ENCODE data around the gene ARHGEF11.
A peak's percentile ranks its signal among the peaks of the same experiment; 100 is the strongest.
"Not testable (repeated sequence)": the region's sequence is repeated elsewhere in the genome, so short reads cannot be mapped to it uniquely, and the experiment has no call there.

Gene ARHGEF11

GRCh38 chr1:157045250-157046218, at the start of gene ARHGEF11:
Gene ARHGEF11, minus strand, starts transcription at chr1:157045742. Its CDS starts 1,412 bp downstream, at chr1:157044330.
- DNase-seq (ENCODE audit: low read depth in 2 of 2, low spot score in 1 of 2) = no peak

GRCh38 chr1:157095091-157095490, 49.5 kb upstream of the ARHGEF11 start:
- no peak for DNase-seq (ENCODE audit: low read depth in 2 of 2, low spot score in 1 of 2)

- DNase-seq (ENCODE audit: low read depth in 2 of 2, low spot score in 1 of 2) = no peak
Observed at GRCh38 chr1:157092831-157093230, 47.3 kb upstream of the ARHGEF11 start.

- DNase-seq (ENCODE audit: low read depth in 2 of 2, low spot score in 1 of 2) = no peak
Observed at GRCh38 chr1:157091668-157092273, 46.2 kb upstream of the ARHGEF11 start.

GRCh38 chr1:157091186-157091585, 45.6 kb upstream of the ARHGEF11 start:
- DNase-seq (ENCODE audit: low read depth in 2 of 2, low spot score in 1 of 2) = no peak

GRCh38 chr1:157090771-157091170, 45.2 kb upstream of the ARHGEF11 start:
- no peak for DNase-seq (ENCODE audit: low read depth in 2 of 2, low spot score in 1 of 2)

GRCh38 chr1:157090196-157090647, 44.7 kb upstream of the ARHGEF11 start:
- peak; percentile 59 to 88 for DNase-seq (ENCODE audit: low read depth in 2 of 2, low spot score in 1 of 2)

GRCh38 chr1:157089789-157090188, 44.2 kb upstream of the ARHGEF11 start:
- no peak for DNase-seq (ENCODE audit: low read depth in 2 of 2, low spot score in 1 of 2)

GRCh38 chr1:157088607-157089006, 43.1 kb upstream of the ARHGEF11 start:
- no peak for DNase-seq (ENCODE audit: low read depth in 2 of 2, low spot score in 1 of 2)

GRCh38 chr1:157087030-157087429, 41.5 kb upstream of the ARHGEF11 start:
- DNase-seq (ENCODE audit: low read depth in 2 of 2, low spot score in 1 of 2) = no peak

GRCh38 chr1:157086299-157086698, 40.8 kb upstream of the ARHGEF11 start:
- DNase-seq (ENCODE audit: low read depth in 2 of 2, low spot score in 1 of 2) = no peak

- no peak for DNase-seq (ENCODE audit: low read depth in 2 of 2, low spot score in 1 of 2)
Observed at GRCh38 chr1:157085421-157085820, 39.9 kb upstream of the ARHGEF11 start.

GRCh38 chr1:157084720-157085119, 39.2 kb upstream of the ARHGEF11 start:
- DNase-seq (ENCODE audit: low read depth in 2 of 2, low spot score in 1 of 2) = no peak

GRCh38 chr1:157081707-157082106, 36.2 kb upstream of the ARHGEF11 start:
- no peak for DNase-seq (ENCODE audit: low read depth in 2 of 2, low spot score in 1 of 2)

GRCh38 chr1:157080714-157081113, 35.2 kb upstream of the ARHGEF11 start:
- no peak for DNase-seq (ENCODE audit: low read depth in 2 of 2, low spot score in 1 of 2)

GRCh38 chr1:157077394-157077793, 31.9 kb upstream of the ARHGEF11 start:
- no peak for DNase-seq (ENCODE audit: low read depth in 2 of 2, low spot score in 1 of 2)

GRCh38 chr1:157073944-157074685, 28.6 kb upstream of the ARHGEF11 start:
- no peak for DNase-seq (ENCODE audit: low read depth in 2 of 2, low spot score in 1 of 2)

- DNase-seq (ENCODE audit: low read depth in 2 of 2, low spot score in 1 of 2) = no peak
Observed at GRCh38 chr1:157069601-157070000, 24.1 kb upstream of the ARHGEF11 start.

GRCh38 chr1:157059241-157059640, 13.7 kb upstream of the ARHGEF11 start:
- not testable (repeated sequence) for DNase-seq (ENCODE audit: low read depth in 2 of 2, low spot score in 1 of 2)

GRCh38 chr1:157056269-157056668, 10.7 kb upstream of the ARHGEF11 start:
- DNase-seq (ENCODE audit: low read depth in 2 of 2, low spot score in 1 of 2) = no peak

- not testable (repeated sequence) for DNase-seq (ENCODE audit: low read depth in 2 of 2, low spot score in 1 of 2)
Observed at GRCh38 chr1:157055729-157056128, 10.2 kb upstream of the ARHGEF11 start.
